ENCODE data around the gene KY.

Gene KY

DNA sequence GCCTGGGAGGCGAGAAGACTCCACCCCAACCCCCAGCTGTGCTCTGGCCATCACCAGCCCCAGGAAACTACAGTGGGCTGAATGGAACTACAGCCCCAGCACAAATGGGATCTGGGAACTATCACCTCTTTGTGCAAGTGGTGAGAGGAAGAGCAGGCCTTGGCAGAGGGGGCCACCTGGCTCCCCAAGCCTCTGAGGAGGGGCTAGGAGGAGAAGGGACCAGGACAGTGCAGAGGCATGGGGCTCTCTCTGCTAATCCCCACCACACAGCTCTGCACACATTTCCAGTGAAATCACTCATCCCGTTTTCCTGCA is 31.6 kb downstream of the KY start:
- no peak for DNase-seq (ENCODE audit: low spot score)

DNA sequence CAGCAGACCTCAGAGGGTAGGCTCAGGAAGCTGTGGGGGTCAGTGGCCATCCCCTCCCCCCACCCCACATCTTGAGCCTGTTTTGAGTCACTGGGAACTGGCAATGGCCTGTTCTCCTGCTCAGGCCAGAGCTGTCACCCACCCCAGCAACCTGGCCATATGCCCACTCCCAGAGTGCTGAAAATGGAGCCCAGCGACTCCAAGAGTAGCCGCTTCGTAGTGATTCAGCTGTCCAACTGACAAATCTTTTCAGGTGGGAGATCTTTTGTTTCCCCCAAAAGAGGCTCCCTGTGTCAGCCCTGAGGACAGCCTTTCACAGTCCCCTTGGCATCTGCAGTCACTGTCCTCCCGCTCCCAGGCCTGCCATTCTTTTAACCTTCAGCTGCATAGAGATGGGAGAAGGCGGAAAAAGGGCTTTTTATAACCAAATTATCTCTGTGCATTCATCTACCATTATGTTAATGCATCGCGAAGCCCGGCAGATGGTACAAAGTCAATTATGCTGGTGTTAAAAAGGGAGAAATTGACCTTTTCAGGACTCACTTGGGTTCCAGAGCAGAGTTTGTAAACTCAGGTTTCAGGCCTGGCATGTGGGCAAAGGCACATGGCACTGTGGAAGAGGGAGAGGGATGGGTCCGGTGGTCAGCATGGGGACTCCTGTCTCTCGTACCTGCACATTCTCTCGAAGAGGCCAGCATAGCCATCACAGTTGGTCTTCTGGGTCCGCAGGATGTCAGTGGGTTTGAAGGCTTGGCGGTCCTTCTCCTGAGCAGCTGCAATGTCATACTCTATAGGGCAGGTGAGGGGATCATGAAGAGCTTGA is 32.1 kb downstream of the KY start:
- DNase-seq (ENCODE audit: low spot score), result no peak

DNA sequence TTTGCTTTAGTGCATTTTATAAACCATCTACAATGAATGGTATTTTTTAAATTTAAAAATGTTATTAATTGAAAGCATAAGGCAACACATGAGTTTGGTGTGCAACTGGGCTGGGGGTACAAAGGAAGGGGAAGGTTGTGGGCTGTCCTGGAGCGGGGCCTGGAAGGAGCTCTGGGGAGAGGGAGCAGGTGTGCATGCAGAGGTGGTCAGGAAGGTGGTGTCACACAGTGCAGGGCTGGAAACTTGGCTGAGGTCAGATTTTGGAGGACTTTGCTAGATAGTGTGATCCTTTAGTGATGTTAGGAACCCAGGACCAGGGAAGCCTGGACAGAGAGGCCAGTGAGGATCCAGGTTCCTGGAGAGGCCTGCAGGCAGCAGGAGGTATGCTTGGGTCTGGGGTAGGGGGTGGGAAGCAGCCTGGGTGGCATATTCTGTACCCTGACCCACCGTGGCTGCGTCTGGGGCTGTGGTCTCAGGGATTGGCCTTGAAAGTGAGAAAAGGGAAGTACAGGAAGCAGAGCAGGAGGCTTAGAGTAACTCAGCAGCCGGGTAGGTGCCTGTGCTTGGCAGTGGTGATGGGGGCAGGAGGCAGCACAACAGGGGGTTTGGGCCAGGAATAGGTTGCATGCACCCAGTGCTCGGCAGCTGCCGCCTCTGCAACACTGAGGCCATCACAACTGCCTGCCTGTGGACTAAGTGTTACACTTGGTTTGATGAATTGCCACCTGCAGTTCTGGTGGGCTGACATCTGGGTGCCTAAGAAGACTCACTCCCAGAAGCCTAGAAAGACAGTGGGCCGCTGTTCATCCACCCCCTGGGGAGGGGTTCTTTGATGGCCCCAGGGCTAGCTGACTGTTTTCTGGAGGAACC is 33.0 kb downstream of the KY start:
- DNase-seq (ENCODE audit: low spot score), result no peak

DNA sequence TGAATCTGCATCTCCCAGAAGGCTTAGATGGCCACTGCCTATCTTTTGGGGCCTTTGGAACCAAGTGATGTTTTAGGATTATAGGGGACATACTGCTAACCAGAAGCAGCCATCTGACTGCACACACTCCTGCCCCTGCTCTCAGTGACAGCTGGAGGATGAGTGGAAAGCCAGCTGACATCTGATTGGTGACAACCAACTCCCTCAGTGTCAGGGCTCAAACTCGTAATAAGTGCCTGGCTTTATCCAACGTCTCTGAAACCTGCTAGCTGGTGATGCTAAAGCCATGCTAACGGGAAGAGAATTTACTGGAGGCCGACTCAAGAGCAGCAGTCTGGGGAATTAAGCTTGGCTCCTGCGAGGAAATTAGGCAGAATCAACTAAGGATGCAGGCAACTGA is 35.1 kb downstream of the KY start:
- DNase-seq (ENCODE audit: low spot score), result no peak

DNA sequence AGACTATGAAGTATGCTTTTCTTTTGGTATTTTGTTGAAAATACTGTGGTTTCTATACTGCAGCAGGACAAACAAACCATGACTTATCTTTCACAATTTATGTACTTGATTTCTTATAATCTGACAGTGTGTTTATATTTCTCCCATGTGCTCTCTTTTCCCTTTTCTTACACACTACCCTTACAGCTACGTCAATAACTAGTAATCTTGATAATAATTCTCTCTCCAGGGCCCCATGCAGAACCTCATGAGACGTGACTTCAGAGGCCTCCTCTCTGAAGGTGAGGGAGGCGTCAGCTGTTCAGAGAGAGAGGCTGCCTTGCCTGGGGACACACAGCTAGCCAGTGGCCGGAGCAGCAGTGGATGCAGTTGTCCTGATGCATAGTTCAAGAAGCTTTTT is 35.9 kb downstream of the KY start:
- no peak for DNase-seq (ENCODE audit: low spot score)

DNA sequence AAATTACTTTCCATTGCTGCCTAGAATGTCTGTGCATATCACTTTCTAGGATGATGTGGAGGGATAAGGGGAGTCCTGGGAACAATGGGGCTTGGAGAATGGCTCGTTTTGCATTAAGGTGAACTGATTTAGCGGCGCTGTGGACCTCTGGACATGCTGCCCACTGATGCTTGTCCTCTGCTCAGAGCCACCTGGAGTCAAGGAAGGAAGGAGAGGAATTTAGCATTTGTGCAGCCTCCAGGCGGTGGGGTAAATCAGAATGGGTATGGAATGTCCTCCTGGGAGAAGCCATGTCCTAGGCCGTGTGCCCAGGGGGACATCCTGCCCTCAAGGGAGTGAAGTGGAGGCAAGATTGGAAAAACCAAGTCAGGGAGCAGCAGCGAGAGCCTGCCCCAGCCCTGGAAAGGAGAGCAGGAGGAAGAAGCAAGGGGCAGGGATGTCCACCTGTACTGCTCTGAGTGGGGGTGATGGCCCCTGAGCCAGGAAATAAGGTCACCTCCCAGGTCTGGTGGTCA is 37.8 kb downstream of the KY start:
- DNase-seq (ENCODE audit: low spot score), result no peak

DNA sequence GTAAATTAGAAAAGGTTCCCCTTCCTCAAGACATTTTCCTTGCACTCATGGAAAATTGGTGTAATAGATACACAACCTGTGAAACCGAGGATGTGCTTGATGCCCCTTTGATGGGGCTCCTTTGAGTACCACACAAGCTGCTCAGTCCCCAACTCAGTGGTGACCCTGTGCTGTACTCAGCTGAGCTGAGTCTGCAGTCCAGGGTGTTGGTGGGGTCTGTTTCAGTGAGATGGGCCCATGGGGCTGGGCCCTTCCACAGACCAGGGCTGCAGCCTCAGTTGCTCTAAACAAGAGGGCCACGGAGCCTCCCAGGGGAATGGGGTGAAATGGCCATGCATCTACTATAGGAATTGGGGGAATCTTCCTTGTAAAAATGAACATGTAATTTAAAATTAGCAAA is 39.3 kb downstream of the KY start:
- no peak for DNase-seq (ENCODE audit: low spot score)

DNA sequence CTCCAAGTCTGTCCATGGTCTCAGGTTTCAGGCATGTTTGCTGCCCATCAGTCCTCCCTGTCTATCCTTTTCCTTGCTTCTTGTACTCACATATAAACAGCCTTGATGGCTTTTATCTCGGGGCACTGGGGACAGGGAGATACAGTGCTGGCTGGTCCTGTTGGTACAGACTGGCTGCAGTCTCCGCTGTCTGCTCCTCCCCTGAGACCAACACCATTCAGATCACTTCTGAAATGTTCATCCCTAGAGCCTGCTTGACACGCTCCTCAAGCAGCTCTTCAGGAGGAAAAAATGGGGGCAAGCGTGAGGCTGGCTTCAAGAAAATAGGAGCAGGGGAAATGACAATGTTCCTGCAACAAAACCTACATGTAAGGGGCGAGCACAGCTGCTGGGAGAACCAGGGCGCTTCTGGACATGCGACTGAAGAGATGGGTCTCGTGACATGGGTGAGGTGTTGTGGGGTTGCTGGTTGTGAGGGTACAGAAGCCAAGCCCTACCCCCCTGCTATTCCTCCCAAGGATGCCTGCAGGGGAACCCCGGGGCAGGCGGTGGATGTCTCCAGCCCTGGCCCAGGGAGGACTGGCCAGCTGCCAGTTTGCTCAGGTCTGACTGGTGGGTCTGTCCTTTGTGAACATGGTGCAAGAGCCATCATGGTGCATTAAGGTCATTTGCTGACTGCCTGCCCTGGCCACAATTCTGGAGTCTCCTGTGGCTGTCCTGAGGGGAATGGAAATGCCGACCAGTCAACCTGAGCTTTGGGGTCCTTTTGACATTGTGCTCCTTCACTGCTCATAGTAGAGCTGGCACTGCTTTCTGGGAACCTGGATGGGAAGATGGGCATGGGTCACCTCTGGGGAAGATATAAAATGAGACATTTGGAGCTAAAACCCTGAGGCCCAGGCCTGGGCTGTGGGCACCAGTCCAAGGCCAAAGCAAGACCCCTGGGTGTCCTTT is 40.1 kb downstream of the KY start:
- no peak for DNase-seq (ENCODE audit: low spot score)

DNA sequence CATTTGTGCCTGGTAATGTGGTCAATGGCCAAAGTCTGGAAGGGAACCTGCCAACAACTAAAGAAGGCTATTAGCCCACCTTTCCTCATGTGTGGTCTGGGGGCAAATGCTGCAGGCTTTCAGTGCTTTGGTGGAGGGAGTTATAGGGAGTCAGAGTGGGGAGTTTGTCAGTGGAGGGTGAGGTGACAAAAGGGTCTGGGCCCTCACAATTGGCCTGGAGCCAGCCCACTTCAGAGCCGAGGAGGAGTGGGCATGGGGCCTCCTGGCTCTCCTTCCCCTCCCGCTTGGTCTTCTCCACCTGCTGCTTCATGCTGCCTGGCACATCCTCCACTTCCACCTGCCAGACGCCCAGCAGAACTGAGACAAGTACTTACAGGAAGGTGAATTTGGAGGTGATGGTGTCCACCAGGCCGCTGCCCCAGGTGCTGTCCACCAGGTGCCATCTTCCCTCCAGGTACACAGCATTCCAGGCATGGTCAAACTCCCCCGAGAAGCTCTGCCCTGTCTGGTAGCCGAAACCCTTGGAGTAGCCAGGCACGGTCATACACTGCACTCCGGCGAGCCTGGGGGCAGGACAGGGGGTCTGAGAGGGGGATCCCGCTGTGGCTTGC is 40.9 kb downstream of the KY start:
- DNase-seq (ENCODE audit: low spot score), result no peak

DNA sequence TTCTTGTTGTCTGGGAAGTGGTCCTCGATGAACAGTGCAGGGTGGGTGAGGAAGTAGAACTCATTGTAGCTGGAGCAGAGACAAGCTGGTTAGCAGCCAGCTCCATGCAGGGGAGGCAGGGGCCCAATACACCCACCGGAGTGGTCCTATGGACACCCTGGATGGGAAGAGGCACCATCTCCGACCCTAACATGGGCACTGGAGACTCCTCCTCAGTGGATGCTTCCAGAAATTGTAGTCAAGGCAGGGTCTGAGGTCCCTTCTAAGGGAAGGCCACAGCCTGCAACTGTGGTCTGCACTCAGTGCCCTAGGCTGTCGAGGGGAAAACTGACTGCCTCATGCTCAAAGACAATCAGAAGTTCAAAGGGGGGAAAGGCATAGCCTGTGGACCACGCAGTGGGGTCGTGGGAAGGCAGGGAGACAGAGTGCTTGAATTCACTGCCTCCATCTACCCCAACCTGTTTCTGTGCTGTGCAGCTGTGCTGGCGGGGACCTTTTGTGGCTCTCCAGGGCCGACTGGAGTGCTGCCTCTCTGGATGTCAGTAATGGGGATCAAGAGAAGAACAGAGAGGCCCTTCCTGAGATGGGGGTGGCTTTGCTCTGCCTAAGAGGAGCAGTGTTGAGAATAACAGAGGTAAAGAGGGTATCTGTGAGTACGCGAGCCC is 41.9 kb downstream of the KY start:
- no peak for DNase-seq (ENCODE audit: low spot score)

DNA sequence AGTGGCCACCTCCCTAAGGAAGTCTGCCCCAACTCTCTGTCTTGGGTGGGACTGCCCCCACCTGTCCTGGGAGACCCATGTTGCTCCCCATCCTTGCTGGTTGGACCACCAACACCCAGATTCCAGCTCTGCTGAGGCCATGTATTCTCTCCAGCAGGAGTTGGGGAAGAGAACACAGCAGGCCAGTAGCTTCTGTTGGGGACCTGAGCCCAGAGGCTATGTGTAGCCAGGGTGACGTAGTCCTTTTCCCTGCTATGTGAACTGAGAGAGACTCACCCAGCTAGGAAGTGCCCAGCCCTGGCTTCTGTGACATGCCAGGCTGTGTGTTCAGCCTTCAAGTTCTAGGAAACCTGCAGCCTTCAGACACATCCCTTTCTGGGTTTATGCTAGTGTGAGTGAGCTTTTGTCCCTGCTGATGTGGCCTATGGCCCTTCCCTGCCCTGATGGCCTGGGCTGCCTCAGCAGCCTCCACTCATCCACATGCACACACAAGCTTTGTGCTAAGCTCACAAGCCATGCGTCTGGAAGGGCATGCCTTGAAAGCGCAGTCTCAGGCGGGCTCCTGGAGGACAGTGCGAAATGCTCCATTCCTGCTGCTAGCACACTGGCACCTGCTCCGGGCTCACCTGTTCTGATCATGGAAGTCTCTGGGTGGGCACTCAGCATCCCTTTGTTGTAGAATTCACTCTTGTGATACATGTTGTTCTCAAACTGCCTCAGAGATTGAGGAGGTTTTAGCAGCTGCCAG is 42.6 kb downstream of the KY start:
- no peak for DNase-seq (ENCODE audit: low spot score)

DNA sequence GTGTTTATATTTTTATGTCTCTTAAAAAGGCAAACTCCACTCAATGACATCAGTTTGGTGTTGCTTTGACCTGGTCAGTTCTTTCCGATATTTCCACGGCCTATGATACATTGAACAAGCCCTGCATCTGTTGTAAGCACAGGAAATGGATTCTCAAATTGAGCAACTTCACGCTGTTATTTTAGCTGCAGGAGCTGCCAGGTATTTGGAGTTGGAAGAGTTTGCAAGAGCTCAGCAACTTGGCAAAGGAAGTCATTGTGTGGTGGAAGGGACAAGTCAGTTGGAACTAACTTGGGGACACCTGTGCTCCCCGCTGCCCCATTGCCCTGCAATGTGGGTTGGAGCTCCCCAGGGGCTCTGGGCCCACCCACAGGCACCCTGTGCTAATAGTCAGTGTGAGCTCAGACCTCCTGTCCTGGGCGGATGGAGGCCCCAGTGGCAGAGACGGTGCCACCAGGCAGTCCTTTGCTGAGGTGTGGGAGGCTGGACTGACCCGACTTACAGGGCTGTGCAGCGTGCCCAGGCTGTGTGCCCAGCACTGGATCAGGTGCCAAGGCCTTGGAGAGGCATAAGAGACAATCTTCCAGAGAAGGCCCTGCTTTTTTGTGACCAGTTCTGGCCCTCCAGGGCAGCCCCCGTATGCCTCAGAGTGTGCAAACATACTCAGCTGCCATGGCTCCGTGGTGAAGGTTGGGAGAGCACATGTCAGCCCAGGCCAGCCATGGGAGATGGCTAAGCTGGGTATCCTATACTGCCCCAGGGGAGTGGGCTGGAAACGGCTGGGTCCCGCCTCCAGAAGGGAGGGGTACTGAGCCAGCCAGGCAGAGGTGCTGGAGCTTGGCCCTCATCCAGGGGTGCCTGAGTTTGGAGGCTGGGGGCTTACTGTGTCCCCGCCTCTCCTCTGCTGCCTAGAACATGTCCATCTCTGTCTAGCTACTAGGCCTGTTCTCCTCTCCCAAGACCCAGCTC is 43.5 kb downstream of the KY start:
- no peak for DNase-seq (ENCODE audit: low spot score)

DNA sequence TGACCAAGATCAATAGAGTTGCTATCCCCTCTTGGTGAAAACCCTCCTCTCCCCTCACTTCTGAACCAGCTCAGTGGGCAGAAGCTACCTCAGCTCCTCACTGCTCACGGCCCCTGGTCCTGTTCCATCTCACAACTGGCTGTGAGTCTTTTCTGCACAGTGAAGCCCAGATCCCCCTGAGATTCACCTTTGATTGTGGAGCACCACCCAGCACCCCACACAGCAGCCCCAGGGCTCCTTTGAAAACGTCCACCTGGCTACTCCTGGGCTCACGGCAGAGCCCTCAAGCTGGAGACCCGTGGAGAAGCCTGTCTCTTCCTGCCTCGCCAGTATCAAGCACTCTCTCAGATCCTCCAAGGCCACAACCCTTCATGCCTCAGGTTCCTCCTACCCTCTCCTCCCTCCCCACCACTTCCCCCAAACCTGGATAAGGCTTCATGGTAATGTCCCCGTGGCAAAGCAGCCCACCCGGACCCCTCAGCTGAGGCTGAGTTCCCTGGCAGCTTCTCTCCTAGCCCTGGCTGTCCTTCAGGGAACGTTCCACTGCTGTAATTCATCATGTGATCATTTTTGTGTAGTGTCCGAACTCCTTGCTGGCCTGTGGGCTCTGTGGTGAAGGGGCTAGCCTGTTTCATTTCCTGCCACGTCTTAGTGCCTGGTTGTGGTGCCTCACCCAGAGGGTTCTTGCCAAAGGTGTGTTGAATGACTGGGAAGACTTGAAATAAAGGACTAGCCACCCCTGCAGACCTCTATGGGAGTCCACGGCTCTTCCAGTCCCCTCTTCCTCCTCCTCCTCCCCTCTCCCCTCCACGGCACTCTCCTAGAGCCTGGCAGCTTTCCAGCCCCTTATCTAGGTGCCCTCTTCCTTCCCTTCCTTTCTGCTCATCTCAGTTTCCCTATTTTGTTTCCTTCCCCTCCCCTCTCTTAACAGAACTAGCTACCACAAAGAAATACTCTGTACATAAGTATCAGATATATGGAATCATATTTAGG is 44.5 kb downstream of the KY start:
- no peak for DNase-seq (ENCODE audit: low spot score)

DNA sequence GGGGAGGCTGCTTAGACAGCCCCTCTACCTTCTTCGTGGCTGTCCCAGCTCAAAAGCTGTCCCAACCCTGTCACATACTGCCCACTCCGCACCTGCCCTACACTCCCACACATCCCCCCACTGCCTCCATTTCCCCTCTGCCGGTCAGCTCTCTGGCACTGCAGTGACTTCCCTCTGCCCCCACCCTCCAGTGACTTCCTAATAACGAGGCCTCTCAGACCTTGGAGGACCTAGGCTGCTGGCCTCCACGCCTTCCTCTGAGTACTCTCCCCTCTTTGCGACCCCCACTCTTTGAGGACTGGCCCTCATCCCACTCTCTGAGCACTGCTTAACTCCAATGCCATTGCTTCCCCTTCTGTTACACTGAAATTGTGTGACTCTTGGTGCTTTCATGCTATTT is 45.3 kb downstream of the KY start:
- DNase-seq (ENCODE audit: low spot score), result no peak

DNA sequence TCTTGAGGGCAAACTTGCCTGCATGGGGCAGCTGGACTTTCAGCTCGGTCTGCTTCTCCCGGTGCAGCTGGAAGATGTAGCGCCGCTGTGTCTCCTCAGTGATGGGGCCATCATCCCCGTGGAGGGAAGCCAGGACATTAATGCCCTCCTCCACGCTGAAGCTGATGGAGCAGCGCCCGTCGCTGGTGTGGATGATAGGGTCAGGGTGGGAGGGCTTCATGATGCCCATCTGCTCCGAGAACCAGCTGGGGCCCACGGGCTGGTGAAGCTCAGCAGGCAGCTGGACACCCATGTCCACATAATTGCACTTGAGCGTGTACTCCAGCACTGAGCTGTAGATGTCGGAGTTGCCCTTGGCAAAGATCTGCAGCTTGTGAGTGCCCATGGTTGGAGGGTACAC is 46.9 kb downstream of the KY start:
- no peak for DNase-seq (ENCODE audit: low spot score)

DNA sequence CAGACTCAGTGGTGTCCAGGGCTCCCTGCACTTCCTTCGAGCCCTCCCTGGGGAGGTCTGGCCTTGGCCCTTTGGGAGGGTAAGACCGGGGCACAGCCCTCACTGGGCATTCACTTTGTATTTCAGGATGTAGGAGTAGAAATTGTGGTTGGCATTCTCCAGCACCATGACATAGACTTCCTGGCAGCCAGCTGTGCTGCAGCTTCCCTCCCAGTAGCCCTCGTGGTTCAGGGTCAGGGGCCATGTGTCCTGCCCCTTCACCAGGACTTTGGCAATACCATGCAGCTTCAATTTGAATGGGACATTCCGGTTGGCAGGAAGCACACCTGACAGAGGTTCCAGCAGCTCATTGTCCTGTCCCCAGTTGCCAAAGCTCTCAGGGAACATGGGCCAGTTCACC is 47.3 kb downstream of the KY start:
- DNase-seq (ENCODE audit: low spot score), result no peak

DNA sequence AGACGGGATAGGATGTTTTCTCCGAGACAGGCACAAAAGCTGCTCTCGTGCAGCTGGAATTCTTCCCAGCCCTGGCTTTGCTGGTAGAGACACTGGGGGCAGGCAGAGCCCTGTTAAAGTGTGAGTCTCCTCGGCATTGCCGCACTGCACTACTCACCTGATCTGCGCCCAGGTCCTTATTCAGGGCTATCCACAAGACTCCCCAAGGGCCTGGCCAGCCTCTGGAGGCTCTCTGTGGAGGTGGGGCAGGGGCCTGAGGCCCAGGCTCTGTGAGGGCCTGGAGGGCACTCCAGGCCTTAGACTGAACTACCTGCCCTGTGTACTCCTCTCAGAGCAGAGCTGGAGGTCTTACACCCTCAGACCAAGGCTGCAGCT is 48.4 kb downstream of the KY start:
- DNase-seq (ENCODE audit: low spot score), result no peak
